ENCODE data around the gene MPPED1. TPM values are rescaled to one million over a fixed set of nuclear protein-coding genes. Genes with fewer than 3 reads are reported as not detected.

The MPPED1 gene
- total RNA-seq, 1 experiment from 2014 or later = not detected

Other genes starting within 250 kb of the MPPED1 start
- 80.9 and 97.9 TPM in 2 replicates for gene TTLL12, start 224.9 kb upstream of the MPPED1 start, total RNA-seq (2014; rRNA removed; shearing (Covaris generic))
- 10.4 and 28.9 TPM in 2 replicates for gene SCUBE1, start 68.6 kb upstream of the MPPED1 start, total RNA-seq (2014; rRNA removed; shearing (Covaris generic))

Data from G401 (cell line).